GM12892 (cell line): ENCODE data around the gene NCLN.
"Not testable (repeated sequence)": the region's sequence is repeated elsewhere in the genome, so short reads cannot be mapped to it uniquely, and the experiment has no call there.

ENCODE experiments used
- DNase-seq: peaks from one replicate; pipeline ENCODE4 v3.0.0; 2011; ENCODE audit not compliant: insufficient read length
- FAIRE-seq: peaks from 2 replicates; lab custom pipeline; 2011; peaks lifted over from hg19 to GRCh38; lab: Jason Lieb, UNC
- POLR2A ChIP-seq: IDR thresholded peaks from 2 replicates; pipeline ENCODE4 v1.6.1; 2011; ENCODE audit warnings: low read depth, low read length, control low read depth
- POLR2AphosphoS5 ChIP-seq: IDR thresholded peaks from 2 replicates; pipeline ENCODE4 v1.6.1; 2011; ENCODE audit warnings: low read depth, low read length, control low read depth
- TAF1 ChIP-seq: IDR thresholded peaks from 2 replicates; pipeline ENCODE4 v1.6.1; 2011; ENCODE audit warnings: low read depth, mild to moderate bottlenecking, control low read depth, low read length, borderline replicate concordance

Gene NCLN

GRCh38 chr19:3188627-3189596 lies 3.2 kb downstream of the NCLN start:
- TF ChIP-seq POLR2AphosphoS5, result no peak
- no peak for TF ChIP-seq TAF1
- no peak for TF ChIP-seq POLR2A
- no peak for DNase-seq
- FAIRE-seq, result no peak

GRCh38 chr19:3189702-3190469 lies 4.2 kb downstream of the NCLN start:
- no peak for FAIRE-seq
- TF ChIP-seq POLR2A, result no peak
- no peak for TF ChIP-seq POLR2AphosphoS5
- no peak for TF ChIP-seq TAF1
- DNase-seq, result no peak

GRCh38 chr19:3190470-3190770 lies 4.7 kb downstream of the NCLN start:
- TF ChIP-seq TAF1 (no peak), POLR2AphosphoS5 (no peak), POLR2A (no peak)
- FAIRE-seq (no peak), DNase-seq (no peak)

- DNase-seq (no peak), FAIRE-seq (no peak)
- TF ChIP-seq POLR2AphosphoS5 (no peak), POLR2A (no peak), TAF1 (no peak)
Measured at GRCh38 chr19:3190921-3191805, 5.4 kb downstream of the NCLN start.

GRCh38 chr19:3191806-3192104 lies 6.0 kb downstream of the NCLN start:
- FAIRE-seq, result not testable (repeated sequence)

GRCh38 chr19:3192228-3192635 lies 6.5 kb downstream of the NCLN start:
- FAIRE-seq, result no peak
- TF ChIP-seq POLR2AphosphoS5 (no peak), TAF1 (no peak), POLR2A (no peak)
- DNase-seq, result no peak

More at GRCh38 chr19:3191806-3192104, 6.0 kb downstream of the NCLN start:
- DNase-seq, result not testable (repeated sequence)

- FAIRE-seq (no peak), DNase-seq (no peak)
- no peak for TF ChIP-seq TAF1
- no peak for TF ChIP-seq POLR2A
- no peak for TF ChIP-seq POLR2AphosphoS5
Measured at GRCh38 chr19:3192684-3193083, 7.0 kb downstream of the NCLN start.

- DNase-seq (no peak), FAIRE-seq (no peak)
- TF ChIP-seq TAF1, result no peak
- TF ChIP-seq POLR2A, result no peak
- TF ChIP-seq POLR2AphosphoS5, result no peak
Measured at GRCh38 chr19:3193256-3194105, 7.8 kb downstream of the NCLN start.

GRCh38 chr19:3194106-3195087 lies 8.7 kb downstream of the NCLN start:
- DNase-seq (no peak), FAIRE-seq (no peak)
- TF ChIP-seq TAF1, result no peak
- TF ChIP-seq POLR2AphosphoS5, result no peak
- TF ChIP-seq POLR2A, result no peak
